HPDE6-E6E7 (cell line): ENCODE data around the gene IFI27.
"Not testable (repeated sequence)": the region's sequence is repeated elsewhere in the genome, so short reads cannot be mapped to it uniquely, and the experiment has no call there.

Source experiments
- DNase-seq: peaks from one replicate; pipeline ENCODE4 v3.0.0; 2011; ENCODE audit warnings: missing footprints; ENCODE audit errors: extremely low spot score

The IFI27 gene

GRCh38 chr14:94110552-94111181 lies at the start of gene IFI27:
IFI27 (plus strand) TSS chr14:94110736.
- peak; percentile 79 for DNase-seq

- DNase-seq = peak; percentile 84
Observed at GRCh38 chr14:94062344-94062940, 48.1 kb upstream of the IFI27 start.

GRCh38 chr14:94066089-94066676 lies 44.4 kb upstream of the IFI27 start:
- DNase-seq = no peak

GRCh38 chr14:94072076-94072475 lies 38.5 kb upstream of the IFI27 start:
- not testable (repeated sequence) for DNase-seq

DNA sequence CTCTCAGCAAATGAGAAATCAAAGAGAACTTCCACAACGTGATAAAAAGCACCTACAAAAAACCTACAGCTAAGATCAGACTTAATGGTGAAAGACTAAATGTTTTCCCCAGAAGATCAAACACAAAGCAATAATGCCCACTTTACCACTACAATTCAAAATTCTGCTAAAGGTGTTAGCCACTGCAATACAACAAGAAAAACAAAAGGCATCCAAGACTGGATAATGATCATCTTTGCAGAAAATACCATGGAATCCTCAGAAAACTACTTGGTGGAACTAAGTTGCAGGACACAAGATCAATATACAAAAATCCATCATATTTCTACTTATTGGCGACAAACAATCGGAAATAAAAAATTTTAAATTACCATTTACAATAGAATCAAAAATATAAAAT lies 36.0 kb upstream of the IFI27 start:
- DNase-seq = no peak

- DNase-seq = no peak
Observed at GRCh38 chr14:94075008-94075407, 35.5 kb upstream of the IFI27 start.

DNA sequence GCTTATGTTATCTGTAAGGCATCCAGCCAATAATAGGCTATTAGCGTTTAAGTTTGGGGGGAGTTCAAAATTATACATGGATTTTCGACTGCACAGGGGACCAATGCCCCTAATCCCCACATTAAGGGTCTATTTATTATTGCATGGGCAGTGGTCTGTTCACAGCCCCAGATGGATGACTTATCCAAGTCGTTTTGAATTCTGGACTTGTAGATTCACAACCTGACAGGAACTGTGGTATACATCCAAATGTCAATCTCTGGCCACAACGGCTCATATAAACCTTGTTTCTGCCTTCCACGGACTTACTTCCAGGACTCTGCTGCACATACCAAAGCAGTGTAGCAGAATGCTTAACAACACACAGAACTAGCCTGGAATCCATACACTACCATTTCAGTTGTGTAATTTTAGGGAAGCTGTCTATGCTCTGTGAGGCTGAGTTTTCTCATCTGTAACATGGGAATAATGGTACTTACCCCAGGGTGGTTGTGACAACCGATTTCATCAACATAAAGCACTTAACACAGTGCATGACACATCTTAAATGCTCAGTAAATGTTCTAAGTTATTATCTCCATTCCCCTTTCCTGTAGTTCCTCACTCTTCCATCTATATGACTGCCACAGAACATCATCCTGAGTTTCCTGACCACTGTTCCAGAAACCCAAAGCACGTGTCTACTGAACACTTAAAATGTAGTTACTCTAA lies 33.3 kb upstream of the IFI27 start:
- DNase-seq = no peak

DNA sequence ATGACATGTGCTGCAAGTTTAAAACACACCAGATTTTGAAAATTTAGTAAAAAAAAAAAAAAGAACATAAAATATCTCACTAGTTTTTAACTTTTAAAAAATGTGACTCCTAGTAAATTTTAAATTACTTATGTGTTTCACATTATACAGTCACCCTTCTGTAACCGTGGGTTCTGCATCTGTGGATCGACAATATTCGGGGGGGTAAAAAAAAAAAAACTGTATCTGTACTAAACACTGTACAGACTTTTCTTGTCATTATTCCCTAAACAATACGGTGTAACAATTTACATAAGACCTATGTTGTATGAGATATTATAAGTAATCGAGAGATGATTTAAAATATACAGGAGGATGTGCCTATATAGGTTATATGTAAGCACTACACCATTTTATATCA lies 32.7 kb upstream of the IFI27 start:
- no peak for DNase-seq

DNA sequence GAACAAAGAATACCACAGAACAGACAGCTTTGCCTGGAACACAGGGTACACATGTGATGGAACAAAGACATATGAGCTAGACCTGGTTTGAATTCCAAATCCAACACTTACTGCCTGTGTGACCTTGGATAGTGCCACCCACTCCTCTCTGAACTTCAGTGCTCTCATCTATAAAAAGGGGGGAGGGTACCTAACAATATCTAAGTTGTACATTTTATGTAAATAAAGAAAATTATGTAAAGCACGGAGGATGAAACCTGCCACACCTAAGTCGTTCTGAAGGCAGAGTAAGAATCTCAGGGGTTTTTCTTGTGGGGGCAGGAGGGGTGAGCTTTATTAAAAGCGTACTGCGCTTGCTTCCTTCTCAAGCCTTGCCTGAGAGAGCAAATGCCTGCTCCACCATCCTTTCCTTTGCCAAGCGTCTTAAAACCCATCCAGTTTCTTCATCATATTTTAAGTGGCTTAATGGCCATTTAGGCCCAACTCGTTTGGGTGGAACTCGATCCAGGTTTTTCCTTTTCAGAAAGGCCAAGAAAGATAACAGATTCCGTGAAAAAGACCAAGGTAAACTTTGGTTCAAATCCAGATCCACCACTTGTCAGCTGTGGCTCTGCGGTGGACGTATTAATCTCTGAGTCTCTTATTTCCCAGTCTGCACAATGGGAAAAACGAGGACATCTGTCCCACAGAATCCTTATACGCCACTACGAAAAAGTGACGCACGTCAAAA lies 30.5 kb upstream of the IFI27 start:
- peak; percentile 49 for DNase-seq

- peak; percentile 97 for DNase-seq
Observed at GRCh38 chr14:94080621-94081385, 29.7 kb upstream of the IFI27 start, which contains the start of the genes DDX24 and IFI27L1. DDX24 (minus strand) TSS chr14:94081202; CDS start chr14:94079742, 1,460 bp downstream. IFI27L1 (plus strand) TSS chr14:94081310; CDS start chr14:94096938, 15,628 bp downstream.

DNA sequence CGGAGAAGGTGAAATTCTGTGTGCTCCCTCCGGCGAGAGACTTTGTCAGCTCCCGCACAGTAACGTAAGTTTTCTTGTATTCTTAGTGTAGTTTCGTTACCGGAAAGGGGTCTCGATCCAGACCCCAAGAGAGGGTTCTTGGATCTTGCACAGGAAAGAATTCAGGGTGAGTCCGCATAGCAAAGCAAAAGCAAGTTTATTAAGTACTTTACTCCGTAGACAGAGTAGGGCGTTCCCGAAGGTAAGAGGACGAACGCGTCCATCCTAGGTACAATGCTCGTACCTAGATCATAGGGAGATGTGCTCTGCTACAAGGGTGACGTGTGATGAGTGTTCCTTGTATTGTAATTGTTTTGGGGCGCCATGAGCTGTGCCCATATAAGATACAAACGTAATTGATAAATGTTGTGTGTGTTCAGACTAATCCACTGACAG lies 29.1 kb upstream of the IFI27 start:
- peak; percentile 20 for DNase-seq

DNA sequence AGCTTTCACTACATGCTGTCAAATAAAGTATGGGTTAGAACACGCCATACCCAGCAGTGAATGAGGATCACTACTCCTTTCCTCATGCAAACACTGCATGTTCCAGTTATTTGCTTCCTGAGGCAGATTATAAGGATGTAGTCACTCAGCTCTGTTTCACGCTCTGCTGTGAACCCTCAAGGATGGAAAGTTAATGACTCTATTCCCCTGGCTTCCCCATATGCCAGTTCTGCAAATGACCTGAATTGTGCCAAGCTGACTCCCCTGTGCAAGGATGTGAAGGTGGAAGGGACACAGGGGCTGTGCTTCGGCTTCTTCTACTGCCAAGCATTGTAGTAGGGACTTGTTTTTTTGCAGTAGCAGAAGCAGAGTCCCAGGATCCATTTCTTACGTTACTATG lies 22.6 kb upstream of the IFI27 start:
- no peak for DNase-seq

- no peak for DNase-seq
Observed at GRCh38 chr14:94088516-94088915, 22.0 kb upstream of the IFI27 start.

DNA sequence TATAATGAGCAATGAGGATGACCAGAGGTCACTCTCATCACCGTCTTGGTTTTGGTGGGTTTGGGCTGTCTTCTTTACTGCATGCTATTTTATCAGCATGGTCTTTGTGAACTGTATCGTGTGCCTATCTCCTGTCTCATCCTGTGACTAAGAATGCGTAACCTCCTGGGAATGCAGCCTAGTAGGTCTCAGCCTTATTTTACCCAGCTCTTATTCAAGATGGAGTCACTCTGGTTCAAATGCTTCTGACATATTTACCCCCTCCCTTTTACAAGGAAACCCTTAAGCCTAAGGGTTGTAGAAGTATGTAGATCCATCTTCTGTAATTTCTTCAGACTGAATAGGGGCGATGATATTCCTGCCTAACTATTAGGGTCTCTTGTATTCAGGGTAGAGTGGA lies 21.1 kb upstream of the IFI27 start:
- DNase-seq = no peak

GRCh38 chr14:94093418-94093817 lies 17.1 kb upstream of the IFI27 start:
- no peak for DNase-seq

GRCh38 chr14:94097091-94097490 lies 13.4 kb upstream of the IFI27 start:
- no peak for DNase-seq

DNA sequence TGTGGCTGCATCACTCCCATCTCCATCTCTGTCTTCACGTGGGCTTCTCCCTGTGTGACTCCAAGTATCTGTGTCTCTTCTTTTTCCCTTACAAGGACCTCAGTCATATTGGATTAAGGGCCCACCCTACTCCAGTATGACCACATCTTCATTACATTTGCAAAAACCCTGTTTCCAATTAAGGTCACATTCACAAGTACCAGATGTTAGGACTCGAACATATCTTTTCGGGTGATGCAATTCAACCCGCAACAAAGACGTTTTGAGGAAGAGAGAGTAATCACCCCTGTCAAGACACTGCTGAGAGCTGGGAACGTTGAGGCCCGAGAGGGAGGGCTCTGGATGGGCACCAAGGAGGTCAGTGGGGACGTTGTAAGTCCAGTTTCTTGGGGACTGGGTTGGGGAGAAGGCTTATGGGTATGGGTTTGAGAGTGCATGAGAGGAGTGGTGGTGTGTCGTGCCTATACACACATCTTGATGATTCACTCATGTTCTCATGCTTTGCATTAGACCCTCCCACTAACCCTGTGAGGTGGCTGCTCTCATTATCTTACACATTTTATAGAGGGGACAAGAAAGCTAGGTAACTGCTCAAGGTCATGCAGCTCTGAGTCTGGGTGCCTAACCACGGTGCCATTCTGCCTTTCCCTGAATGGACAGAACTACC lies 12.1 kb upstream of the IFI27 start:
- no peak for DNase-seq

DNA sequence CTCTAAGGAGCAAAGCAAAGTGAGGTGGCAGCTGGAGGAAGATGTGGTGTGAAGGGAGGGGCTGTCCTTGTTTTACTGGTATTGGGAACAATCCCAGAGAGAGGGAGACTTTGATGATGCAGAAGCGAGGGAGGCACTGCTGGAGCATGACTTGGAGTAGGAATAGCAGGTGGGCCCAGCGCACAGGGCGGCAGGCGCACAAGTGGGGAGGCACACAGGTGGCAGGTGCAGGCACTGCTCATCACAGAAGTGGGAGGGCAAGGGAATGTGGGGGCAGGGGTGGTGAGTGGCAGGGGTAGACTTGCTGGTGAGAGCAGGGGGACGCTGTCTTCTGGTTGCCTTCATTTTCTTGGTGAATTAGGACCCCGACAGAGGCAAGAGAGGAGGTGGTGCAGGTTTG lies 11.5 kb upstream of the IFI27 start:
- no peak for DNase-seq

GRCh38 chr14:94100847-94101246 lies 9.7 kb upstream of the IFI27 start:
- no peak for DNase-seq

- DNase-seq = no peak
Observed at GRCh38 chr14:94101748-94102147, 8.8 kb upstream of the IFI27 start.
